HS-27A (cell line): ENCODE data around the gene FRYL.

Experiments
- DNase-seq: peaks from one replicate; pipeline ENCODE4 v3.0.0-alpha.2; 2012; ENCODE audit warnings: low read depth, missing footprints

FRYL gene

DNA sequence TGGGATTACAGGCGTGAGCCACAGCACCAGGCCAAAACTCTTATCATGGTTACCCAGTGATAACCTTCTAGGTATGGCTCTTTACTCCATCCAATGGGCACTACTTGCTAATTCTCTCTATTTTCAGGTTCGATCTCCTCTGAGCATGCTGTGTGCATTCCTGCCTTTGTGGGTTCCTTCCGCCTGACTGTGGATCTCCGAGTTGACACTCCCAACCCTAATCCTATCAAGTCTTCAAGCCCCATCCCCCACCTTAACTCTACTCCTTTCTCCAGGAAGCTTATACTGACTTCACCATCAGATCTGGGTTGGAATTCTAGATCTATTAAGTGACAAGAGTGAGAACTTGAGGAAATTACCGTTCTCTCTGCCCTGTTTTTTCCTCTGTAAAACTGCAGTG lies 225.5 kb downstream of the FRYL start:
- no peak for DNase-seq

DNA sequence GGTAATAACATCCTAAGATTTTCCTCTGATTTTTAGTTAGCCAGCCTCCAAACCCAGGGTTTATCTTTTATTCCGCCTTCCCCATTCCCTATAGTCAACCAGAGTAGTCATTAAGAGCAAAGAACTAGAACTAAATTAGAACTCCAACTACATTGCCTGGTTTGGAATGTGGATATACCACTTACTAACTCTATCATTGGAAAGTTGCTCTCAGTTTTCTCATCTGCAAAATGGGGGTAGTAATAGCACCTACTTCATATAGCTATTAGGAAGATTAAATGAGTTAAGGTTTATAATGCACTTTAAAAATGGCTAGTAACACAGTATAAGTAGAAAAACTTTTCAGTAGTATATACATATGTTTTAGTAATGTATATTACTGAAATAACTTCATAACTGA lies 226.4 kb downstream of the FRYL start:
- DNase-seq: no peak

DNA sequence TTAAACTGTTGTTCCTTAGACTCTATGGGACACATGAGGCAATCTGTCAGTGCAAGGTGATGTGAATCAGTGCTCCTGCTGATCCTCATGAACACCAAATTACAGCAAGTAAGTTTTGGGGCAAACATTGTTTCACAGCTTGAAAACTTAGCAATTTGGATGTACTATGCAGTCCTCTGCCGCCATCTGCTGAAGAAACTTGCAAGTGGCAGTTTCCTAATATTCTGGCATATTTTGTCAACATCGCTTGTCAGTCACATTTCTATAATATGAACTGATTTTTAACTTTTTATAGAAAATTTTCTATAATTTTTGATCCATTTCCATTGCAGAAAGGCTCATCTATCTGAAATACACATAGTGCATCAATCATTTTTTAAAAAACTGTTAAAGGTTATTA lies 233.7 kb downstream of the FRYL start:
- no peak for DNase-seq

DNA sequence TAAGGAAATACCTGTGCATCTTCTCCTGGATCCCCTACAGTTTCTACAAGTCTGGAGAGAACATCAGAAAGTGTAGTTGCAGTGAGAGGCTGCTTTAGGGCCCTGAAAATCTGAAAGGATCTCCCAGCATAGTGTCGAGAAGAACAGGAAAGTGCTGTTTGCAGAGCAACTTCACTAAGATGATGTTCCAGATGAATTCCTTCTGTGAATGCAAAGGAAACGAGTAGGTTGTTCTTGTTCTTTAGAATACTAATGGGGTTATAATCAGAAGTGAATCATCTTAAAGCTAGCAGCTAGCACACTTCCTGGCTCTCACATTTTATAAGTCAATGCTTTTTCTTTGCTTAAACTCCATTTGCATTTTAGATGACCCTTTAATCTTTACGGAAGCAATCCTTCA lies 236.3 kb downstream of the FRYL start:
- no peak for DNase-seq

DNA sequence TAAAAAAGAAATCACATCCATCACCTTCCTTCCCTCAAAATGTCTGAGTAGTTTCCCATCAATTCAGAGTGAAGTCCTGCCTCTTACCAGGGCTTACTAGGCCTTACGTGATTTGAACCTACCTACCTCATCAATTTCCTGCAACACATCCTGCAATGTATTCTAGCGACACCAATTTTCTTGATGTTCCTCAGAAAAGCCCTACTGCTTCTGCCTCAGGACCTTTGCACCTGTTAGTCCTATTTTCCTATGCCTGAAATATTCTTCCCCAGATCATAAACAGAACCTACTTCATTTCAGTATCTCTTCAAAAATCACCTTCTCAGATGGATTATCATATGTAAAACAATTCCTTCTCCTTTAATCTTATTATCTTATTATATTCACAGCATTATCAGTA lies 237.2 kb downstream of the FRYL start:
- no peak for DNase-seq

DNA sequence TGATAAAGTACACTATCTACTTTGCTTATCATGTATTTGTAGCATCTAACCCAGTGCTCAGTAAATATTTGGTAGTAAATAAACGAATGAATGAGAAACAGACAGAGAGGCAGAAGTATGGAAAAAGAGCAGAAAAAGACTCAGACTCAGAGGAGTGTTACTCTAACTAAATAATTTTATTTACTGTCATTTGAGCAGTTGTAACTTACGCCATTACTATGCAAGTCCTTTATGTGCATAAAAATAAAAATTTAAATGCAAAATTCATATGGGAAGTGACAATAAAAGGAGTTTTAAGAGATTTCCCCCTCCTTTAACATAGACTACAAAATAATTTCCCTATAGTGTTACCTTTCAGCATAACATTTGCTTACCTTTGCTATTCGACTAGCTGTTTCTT lies 240.5 kb downstream of the FRYL start:
- DNase-seq: no peak

DNA sequence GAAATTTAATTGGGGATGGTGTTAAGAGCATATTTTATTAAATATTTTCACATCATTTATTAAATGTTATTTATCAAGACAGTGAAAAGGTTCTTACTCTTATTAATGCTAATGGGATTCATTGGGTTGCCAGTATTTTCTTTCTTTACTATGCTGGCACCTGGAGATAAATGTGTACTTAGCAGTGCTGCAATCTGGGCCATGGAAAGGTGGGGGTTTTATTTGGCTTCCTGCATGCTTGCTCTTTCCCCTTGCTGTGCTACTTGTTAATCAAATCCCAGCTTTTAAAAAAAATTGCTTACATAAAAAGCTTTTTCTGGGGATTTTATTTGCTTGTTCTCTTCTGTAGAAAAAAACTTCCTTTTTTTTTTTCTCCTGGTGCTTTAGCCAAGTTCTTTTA lies 241.7 kb downstream of the FRYL start:
- DNase-seq: no peak

DNA sequence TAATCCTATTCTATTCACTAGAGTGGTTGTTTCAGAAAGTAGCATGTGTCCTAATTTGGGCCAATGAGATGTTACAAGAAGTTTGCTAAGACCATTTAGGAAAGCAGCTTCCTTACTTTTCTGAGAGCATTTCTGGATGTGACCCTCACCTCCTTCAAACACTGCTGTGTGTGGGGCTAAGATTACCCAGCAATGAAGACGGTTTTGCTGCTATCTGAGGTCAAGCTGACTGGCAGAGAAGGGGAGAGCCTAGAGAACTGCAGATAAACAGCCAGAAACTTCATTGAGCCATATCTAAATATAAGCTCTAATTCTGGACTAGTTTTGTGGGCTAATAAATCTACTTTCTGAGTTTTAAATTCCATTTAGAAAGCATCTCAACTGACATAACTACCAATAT lies 253.7 kb downstream of the FRYL start:
- DNase-seq: no peak

DNA sequence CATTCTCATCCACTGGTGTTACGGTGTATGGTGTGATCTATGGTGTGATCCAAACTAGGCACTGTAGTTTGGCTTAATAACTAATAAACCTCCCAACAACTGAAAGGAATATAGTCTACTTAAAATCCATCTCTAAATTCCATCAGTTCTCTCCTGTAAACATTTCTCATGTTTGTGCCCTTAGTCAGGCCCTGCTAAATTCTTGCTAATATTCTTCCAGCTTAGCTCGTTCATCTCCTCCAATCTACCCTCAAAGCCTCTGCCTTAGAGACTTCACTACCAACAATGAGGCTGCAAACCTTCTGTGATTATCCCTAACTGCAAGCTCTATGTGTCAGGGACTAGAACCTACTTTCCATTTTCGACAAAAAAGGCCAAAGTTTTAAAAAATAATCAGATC lies 261.9 kb downstream of the FRYL start:
- DNase-seq: no peak

DNA sequence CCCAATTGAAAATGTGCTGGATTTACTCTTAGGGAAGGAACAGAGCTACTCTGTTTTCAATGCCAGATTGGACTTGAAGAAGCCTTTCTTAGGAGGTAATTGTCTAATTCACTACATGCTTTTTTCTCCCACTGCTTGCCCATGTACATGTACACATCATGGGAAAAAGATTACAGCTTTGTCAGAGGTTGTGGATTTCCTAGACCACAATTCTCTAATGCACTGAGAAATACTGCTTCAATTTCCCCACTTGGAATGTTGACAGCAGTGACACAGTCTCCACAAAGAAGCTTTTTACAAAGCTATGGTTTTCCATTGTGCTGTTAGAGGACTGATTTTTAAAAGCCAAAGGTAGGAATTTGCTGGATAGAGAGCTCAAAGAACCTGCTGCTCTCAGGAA lies 270.5 kb downstream of the FRYL start:
- no peak for DNase-seq

DNA sequence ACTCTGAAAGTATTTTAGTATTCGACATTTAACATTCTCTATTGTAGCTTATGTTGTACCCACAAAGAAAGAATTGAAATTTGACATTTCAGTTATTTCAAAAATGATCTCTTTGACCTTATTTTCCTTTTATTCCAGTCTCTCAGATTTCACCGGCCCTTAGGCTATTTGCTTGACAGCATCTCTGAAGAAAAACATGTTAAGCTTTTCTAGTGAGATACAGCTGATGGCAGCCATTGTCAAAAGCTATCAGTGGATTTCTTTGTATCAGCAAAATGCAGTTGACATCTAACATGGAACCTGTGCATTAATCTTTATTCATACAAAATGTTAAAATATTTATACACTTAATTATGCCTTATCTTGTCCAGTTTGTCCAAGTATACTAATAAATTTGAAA lies 273.4 kb downstream of the FRYL start:
- DNase-seq: no peak

DNA sequence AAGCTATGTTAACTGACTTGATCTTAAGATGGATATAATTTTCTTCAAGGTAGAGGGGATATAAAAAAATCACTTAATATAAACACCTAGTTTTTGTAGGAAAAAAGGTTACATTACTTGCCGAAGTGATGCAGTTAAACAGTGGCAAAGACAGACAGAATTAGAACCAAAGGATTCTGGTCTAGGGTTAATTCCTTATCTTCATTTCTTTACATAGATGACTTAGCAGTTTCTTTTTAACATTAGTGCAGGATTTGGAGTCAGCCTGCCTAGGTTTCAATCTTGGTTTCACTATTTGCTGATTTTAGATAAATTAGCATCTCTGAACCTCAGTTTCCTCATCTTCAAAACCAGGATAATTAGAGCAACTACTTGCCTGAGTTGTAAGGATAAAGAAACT lies 275.7 kb downstream of the FRYL start:
- no peak for DNase-seq

DNA sequence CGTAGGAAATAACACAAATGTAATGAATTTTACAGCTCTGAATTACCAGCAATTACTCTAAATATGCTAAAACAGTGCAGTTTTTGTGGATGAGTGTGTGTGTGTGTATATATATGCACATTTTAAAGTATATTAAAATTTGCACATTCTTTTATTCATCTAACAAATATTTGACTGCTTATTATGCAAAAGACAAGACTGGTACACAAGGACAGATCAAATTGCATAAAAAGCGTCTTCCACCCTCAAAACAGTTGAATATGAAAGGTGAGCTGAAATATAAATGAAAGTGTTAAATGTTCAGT lies 276.1 kb downstream of the FRYL start:
- DNase-seq: no peak

DNA sequence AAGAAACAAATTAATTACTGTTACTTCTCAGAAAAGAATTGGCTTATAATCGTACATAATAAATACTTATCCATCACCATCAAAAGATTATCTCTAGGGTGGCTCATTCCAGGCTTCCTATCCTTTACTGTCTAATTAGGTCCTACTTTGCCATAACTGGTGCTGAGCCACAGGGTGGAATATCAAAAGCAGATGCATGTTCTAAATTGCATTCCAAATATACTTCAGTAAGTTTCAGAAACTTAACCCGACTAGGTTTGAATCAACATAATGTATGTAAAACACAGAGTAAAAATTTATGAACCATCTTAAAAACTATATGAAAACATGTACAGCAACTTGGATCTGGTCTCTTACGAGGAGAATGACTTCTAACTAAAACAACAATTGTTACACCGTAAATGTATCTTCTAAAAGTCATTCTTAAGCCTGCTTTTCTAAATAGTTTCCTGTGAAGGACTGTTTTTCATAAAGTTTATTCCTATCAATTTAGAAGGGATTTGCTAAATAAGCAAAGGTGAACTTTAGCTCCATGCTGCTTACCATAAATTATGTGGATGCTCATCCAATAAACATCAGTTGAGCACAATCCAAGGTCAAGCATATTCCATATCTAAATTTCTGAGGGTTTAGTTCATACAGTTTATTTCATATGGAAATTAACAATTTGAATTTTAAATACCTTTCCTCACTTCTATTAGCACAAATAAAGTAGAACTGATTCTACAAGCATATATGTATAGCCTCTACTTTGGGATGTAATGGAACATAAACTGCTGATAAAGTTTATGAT lies 276.6 kb downstream of the FRYL start:
- DNase-seq: no peak

DNA sequence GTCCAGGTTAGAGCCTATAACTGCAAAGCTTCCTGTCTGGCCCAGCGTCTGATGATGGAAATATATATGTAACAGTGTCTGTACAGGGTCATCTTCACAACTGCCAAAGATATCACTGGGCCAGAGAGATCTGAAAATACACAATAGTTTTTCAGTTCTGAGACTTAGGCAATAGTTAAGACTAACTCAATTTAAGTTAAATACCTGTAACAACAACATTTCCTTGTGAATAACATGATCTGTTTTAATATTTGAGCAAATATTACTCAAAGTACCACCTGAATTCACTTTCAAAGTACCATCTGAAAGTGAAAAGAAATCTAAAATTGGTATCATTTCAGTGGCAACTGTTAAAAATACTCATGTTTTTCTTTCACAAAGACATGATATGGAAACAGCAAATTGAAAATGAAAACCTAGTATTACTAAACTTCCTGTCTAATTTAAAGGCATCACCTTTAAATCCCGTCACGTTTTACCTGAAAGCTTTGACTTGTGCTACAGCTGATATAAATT lies 280.5 kb downstream of the FRYL start:
- no peak for DNase-seq

DNA sequence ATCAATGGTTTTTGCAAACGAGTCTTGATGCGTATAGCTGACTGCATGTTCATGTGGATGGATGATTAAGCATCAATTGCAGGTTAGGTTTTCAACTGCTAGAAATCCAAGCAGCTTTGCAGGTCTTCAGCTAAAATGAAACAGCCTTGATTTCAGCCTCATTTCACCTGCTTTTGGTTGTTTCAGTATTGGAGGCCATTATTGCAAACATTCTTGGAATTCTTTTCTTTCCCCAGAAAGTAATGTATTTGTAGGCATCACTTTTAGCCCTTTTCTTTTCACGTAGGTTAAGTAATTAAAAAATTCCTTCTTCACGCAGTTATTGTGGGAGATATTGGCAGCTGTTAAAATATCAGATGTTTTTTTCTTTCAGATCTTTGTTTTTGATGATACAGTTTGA lies 281.2 kb downstream of the FRYL start:
- DNase-seq: no peak

DNA sequence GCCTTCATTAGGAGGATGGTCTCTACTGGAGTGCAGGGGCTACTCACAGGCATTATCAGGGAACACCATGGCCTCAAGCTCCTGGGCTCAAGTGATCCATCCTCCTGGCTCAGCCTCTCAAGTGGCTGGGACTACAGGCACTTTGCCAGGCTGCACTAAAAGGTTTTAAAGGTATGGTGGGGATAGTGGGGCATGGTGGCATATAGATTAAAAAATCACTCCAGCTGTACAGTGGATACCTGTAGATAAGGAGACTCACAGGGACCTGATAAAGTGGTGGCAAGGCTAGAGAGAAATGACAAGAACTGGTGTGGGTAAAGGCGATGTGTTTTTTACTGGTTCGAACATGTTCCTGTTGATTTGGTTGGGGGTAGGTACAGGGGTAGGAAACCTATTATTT lies 284.1 kb downstream of the FRYL start:
- DNase-seq: no peak

DNA sequence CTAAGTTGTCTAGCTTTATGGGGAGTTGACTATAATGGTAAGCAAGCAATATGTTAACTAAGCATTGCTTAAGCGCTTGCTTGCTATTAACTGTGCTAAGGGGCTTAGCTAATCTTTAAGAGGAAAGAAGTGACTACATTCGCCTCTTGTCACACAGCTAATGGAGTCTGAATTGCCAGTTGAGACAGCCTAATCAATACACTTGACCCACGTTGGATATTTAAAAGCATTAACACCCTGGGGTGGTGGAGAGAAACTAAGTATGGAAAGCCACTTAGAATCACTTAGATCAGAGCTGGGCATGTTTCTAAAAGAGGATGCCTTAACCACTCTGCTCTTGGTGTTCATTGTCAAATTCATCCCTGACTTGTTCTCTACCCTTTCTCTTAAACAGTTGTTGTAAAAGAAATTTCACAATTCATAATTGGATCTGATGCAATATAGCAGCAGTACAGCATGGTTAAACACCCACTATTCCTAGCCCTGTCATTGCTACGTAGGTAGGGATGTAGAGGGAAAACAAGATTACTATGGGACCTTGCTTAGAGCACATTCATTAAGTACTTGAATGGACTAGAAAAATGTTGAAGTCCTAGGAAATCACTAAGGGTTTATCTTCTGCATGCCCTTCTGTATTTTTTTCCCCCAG lies 286.5 kb downstream of the FRYL start:
- no peak for DNase-seq

DNA sequence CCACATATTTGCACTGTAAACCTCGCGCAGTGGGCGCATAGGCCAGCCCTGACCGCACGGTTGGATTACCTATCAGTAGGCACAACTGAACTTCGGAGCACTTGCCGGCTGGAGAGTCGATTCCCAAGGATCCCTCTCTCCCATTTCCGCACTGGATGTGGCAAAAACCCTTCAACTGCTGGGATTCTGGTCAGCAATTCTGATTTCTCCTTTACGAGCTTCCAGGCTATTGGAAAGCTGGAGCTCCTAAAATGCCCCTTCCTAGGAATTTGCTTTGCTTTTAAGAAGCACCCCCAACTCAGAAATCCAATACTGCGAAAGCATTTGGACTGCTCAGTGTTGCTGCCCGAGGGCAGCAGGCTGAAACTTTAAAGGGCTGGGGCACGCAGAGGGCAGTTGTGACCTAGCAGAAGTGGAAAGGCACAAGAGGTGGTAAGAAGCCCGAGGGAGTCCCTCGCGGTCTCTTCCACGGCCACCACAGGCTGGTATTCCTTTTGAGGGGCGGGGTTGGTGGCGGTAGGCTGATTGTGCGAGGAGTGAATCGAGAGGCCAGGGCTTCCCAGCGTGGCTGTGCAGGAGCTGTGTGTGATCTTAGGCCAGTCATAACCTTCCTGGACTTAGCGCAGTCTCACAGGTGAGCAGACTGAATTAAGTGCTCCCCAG lies 288.4 kb downstream of the FRYL start:
- DNase-seq: no peak

DNA sequence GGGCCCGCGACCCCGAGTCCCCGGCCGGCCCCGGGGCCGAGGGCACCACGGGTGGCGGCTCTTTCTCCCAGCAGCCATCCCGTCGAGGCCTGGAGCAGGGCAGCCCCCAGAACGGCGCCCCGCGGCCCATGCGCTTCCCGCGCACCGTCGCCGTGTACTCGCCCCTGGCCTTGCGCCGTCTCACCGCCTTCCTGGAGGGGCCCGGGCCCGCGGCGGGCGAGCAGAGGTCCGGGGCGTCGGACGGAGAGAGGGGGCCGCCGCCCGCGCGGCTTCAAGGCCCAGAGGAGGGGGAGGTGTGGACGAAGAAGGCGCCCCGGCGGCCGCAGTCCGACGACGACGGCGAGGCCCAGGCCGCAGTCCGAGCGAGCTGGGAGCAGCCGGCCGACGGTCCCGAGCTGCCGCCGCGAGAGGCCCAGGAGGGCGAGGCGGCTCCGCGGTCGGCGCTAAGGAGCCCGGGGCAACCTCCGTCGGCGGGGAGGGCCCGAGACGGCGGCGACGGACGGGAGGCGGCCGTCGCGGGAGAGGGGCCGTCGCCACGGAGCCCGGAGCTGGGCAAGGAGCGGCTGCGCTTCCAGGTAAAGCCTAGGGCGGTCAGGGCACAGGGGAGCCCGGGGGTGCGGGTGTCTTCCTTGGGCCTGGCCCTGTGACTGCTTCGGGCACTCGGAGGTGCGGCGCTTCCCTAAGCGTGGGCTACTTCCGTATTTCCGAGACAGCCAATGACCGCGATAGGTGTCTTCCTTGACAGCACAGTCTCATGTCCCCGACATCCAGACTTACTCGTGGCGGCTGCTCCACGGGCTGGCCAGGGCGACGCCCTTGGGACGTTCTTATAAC lies 289.2 kb downstream of the FRYL start:
- no peak for DNase-seq

DNA sequence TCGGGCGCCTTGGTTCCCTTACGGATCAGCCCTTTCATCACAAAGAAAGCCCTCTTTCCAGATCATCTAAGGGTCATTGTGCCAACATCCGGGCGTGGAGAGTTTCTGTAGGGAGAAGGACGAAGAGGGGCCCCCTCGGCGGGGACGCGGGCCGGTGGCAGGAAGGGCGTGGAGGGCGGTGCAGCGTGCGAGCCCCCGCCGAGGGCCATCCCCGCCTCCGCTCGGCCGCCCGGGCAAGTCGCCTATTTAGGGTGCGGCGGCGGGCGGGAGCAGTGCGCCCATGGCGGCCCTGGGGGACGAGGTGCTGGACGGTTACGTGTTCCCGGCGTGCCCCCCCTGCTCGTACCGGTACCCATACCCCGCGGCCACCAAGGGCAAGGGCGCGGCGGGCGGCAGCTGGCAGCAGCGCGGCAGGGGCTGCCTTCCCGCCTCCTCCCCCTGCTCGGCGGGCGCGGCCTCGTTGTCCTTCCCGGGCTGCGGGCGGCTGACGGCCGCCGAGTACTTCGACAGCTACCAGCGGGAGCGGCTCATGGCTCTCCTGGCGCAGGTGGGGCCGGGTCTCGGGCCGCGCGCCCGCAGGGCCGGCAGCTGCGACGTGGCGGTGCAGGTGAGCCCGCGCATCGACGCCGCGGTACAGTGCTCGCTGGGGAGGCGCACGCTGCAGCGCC lies 289.9 kb downstream of the FRYL start, which contains the start of gene ZAR1:
ZAR1 (plus strand) TSS at position 241 of the 668 bp plus-strand sequence; CDS start at position 281, 40 bp downstream.
- DNase-seq: no peak

DNA sequence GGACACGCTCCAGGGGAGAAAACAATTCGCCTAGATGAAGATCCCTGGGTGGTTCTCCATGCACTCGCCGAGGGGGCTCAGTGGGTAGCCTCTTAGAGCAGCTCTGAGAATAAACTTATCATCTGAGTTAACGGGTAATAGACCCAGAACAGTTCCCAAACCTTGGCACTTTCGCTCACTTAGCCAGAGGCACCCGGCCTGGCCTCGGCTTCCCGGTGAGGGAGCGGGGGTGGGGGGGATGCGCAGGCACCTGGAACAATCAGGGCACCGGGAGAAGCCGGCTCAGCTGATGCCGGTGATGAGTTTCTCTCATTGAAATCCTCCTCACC lies 290.4 kb downstream of the FRYL start:
- no peak for DNase-seq
